HepG2 (cell line): ENCODE results near the gene CLIC6. TPM values are rescaled to one million over a fixed set of nuclear protein-coding genes. Genes with fewer than 3 reads are reported as not detected.
"Not testable (repeated sequence)": the region's sequence is repeated elsewhere in the genome, so short reads cannot be mapped to it uniquely, and the experiment has no call there.

Experiments
- ATAC-seq: fragments of 200-7000 bp; cut with Tn5 transposase; 3 replicates; pipeline ENCODE4 v1.9.1; 2020; ENCODE audit warnings: mild to moderate bottlenecking, moderate library complexity
- BruUV-seq: library from RNA; stranded (reverse); fragments of 400-500 nt; replicated peaks from 2 replicates; lab custom pipeline; 2021; lab: Mats Ljungman, UMichigan
- CTCF ChIA-PET: fragments of 300-600 bp; formaldehyde crosslinking; extraction: SDS; loops from one replicate; lab custom pipeline; 2021; ENCODE audit warnings: low total read pairs, inconsistent platforms, low intra/inter-chr PET ratio; lab: Yijun Ruan, JAX
- POLR2A ChIA-PET: fragments of 350-600 bp; sonication (Branson Sonifier 250); formaldehyde crosslinking; loops from one replicate; lab custom pipeline; 2020; ENCODE audit warnings: antibody characterized with exemption, inconsistent platforms; lab: Yijun Ruan, JAX
- DNase-seq: peaks from one replicate; pipeline ENCODE4 v3.0.0-alpha.2; 2015; ENCODE audit warnings: low spot score
- FAIRE-seq: peaks from 3 replicates; lab custom pipeline; 2011; peaks lifted over from hg19 to GRCh38; lab: Jason Lieb, UNC
- H2AFZ ChIP-seq: one replicate; pipeline ENCODE4 v1.6.1; 2011; ENCODE audit warnings: low read length, inconsistent platforms
- H3K27ac ChIP-seq: fragments of 300-600 bp; 3 replicates; pipeline ENCODE4 v1.8.0; 2011; ENCODE audit warnings: mixed run types, mild to moderate bottlenecking, mixed read lengths, low read length, inconsistent platforms; ENCODE audit not compliant: insufficient read depth; ENCODE audit errors: extremely low read length
- H3K27me3 ChIP-seq, 2 experiments: fragments of 200-600 bp in 1 of 2; 2 replicates in 1 of 2; 3 replicates in 1 of 2; pipeline versions ENCODE4 v1.6.0 to v1.8.0; 2011; ENCODE audit warnings: low read length in 2 of 2, mild to moderate bottlenecking in 2 of 2, moderate library complexity in 2 of 2, inconsistent platforms in 1 of 2; ENCODE audit not compliant: insufficient read depth in 2 of 2, control insufficient read depth in 1 of 2
- H3K36me3 ChIP-seq, 2 experiments: fragments of 200-600 bp in 1 of 2; replicated peaks in 1 of 2; 2 replicates in 1 of 2; 3 replicates in 1 of 2; pipeline versions ENCODE4 v1.5.1 to v1.8.0; 2011; ENCODE audit warnings: low read length in 2 of 2, inconsistent platforms in 1 of 2; ENCODE audit not compliant: insufficient read depth in 2 of 2, control insufficient read depth in 1 of 2
- H3K4me1 ChIP-seq: 2 replicates; pipeline ENCODE4 v1.5.1; 2012; ENCODE audit warnings: low read length, inconsistent platforms; ENCODE audit not compliant: insufficient read depth
- H3K4me2 ChIP-seq: 2 replicates; pipeline ENCODE4 v1.6.0; 2011; ENCODE audit warnings: low read depth, low read length, inconsistent platforms
- H3K4me3 ChIP-seq, 3 experiments: fragments of 200-600 bp in 1 of 3; sonication (generic), shearing (Covaris generic) in 1 of 3; replicated peaks in 1 of 3; 2 replicates each; pipeline ENCODE4 v1.5.1; 2011 to 2016; ENCODE audit warnings: low read length in 3 of 3, inconsistent platforms in 2 of 3, low read depth in 2 of 3, mild to moderate bottlenecking in 2 of 3, control low read depth in 1 of 3, mixed read lengths in 1 of 3; ENCODE audit not compliant: insufficient read depth in 1 of 3
- H3K79me2 ChIP-seq: one replicate; pipeline ENCODE4 v1.6.1; 2011; ENCODE audit warnings: low read length, inconsistent platforms; ENCODE audit not compliant: insufficient read depth
- H3K9ac ChIP-seq: 2 replicates; pipeline ENCODE4 v1.6.0; 2011; ENCODE audit warnings: mild to moderate bottlenecking, low read depth, low read length, inconsistent platforms; ENCODE audit not compliant: insufficient read depth
- H3K9me3 ChIP-seq: 2 replicates; pipeline ENCODE4 v1.5.1; 2012; ENCODE audit warnings: mild to moderate bottlenecking, low read length
- H4K20me1 ChIP-seq: 2 replicates; pipeline ENCODE4 v1.6.0; 2011; ENCODE audit warnings: inconsistent platforms, mild to moderate bottlenecking, low read length, moderate library complexity; ENCODE audit not compliant: insufficient read depth
- ADNP ChIP-seq: sonication (generic); formaldehyde crosslinking; IDR thresholded peaks from 2 replicates; pipeline ENCODE4 v1.4.0; 2020; ENCODE audit warnings: missing genetic modification reagents
- EED ChIP-seq: sonication (generic); formaldehyde crosslinking; IDR thresholded peaks from 2 replicates; pipeline ENCODE4 v1.5.0; 2020; ENCODE audit warnings: mild to moderate bottlenecking, missing genetic modification reagents
- ELF1 ChIP-seq: sonication (generic); formaldehyde crosslinking; IDR thresholded peaks from 2 replicates; pipeline ENCODE4 v1.4.0; 2020; ENCODE audit warnings: missing genetic modification reagents
- HMGXB4 ChIP-seq, 2 experiments: sonication (generic) in 1 of 2; formaldehyde crosslinking in 1 of 2; IDR thresholded peaks; 2 replicates each; pipeline versions ENCODE4 v1.4.0 to v1.6.1; 2018 to 2020; ENCODE audit warnings: missing genetic modification reagents in 2 of 2, borderline replicate concordance in 1 of 2, low read depth in 1 of 2, mild to moderate bottlenecking in 1 of 2, missing biosample characterization in 1 of 2
- KDM5A ChIP-seq: fragments of 200-600 bp; sonication (generic); IDR thresholded peaks from 2 replicates; pipeline ENCODE4 v1.7.0; 2018; ENCODE audit warnings: antibody characterized with exemption, mild to moderate bottlenecking, low read length, borderline replicate concordance
- RBAK ChIP-seq: sonication (generic); formaldehyde crosslinking; IDR thresholded peaks from 2 replicates; pipeline ENCODE4 v1.5.1; 2020; ENCODE audit warnings: mild to moderate bottlenecking, missing genetic modification reagents
- TFDP2 ChIP-seq: sonication (generic); formaldehyde crosslinking; IDR thresholded peaks from 2 replicates; pipeline ENCODE4 v1.4.0; 2020; ENCODE audit warnings: missing genetic modification reagents
- ZBTB42 ChIP-seq: sonication (generic); formaldehyde crosslinking; IDR thresholded peaks from 2 replicates; pipeline ENCODE4 v1.5.0; 2020; ENCODE audit warnings: mild to moderate bottlenecking, missing genetic modification reagents
- ZFY ChIP-seq: sonication (generic); formaldehyde crosslinking; IDR thresholded peaks from 2 replicates; pipeline ENCODE4 v1.4.0; 2020; ENCODE audit warnings: missing genetic modification reagents
- ZMYM3 ChIP-seq: sonication (generic); formaldehyde crosslinking; IDR thresholded peaks from 2 replicates; pipeline ENCODE4 v1.5.1; 2020; ENCODE audit warnings: mild to moderate bottlenecking, missing genetic modification reagents
- ZNF263 ChIP-seq: sonication (generic); formaldehyde crosslinking; IDR thresholded peaks from 2 replicates; pipeline ENCODE4 v1.4.0; 2020; ENCODE audit warnings: missing genetic modification reagents
- ZSCAN21 ChIP-seq: sonication (generic); formaldehyde crosslinking; IDR thresholded peaks from 2 replicates; pipeline ENCODE4 v1.8.0; 2022; ENCODE audit warnings: mild to moderate bottlenecking, missing genetic modification reagents, moderate library complexity, borderline replicate concordance
- ZSCAN29 ChIP-seq: sonication (generic); formaldehyde crosslinking; conservative IDR thresholded peaks from 2 replicates; pipeline ENCODE4 v1.4.0; 2020; ENCODE audit warnings: mild to moderate bottlenecking, missing genetic modification reagents
- WGBS: methylation state at CpG from one replicate; pipeline ENCODE4 v1.1.6; 2017; ENCODE audit warnings: low lambda C conversion rate; 5-methylcytosine and 5-hydroxymethylcytosine counted together
- in situ Hi-C: cut with HindIII; loops from 2 replicates; pipeline ENCODE4 v1.10.0; 2017; ENCODE audit warnings: low pct_unique_long_range_greater_than_20kb; ENCODE audit not compliant: extremely low pct_ligation_motif_present
- intact Hi-C: fragments of 100-400 bp; cut with micrococcal nuclease; formaldehyde crosslinking; loops from one replicate; pipeline ENCODE4 v1.10.0; 2022; ENCODE audit not compliant: unreplicated experiment
- polyA plus RNA-seq, 8 experiments: library from polyadenylated mRNA; depleted of rRNA in 3 of 8; stranded (reverse) in 7 of 8; unstranded in 1 of 8; fragments of >200 nt; fragmentation: Illumina TruSeq in 4 of 8; extraction: Trizol in 4 of 8; gene quantifications; 2 replicates each; pipeline versions ENCODE4 v1.2.1 to v1.2.3, GENCODE V29; 2011 to 2016; ENCODE audit warnings: low read depth in 4 of 8, missing spikeins in 1 of 8, mixed read lengths in 1 of 8; ENCODE audit not compliant: insufficient read depth in 1 of 8
- total RNA-seq, 5 experiments: library from RNA; depleted of rRNA; stranded (reverse); fragments of >200 nt; fragmentation: Illumina TruSeq; extraction: Trizol; gene quantifications; 2 replicates each; pipeline ENCODE4 v1.2.3, GENCODE V29; 2016; ENCODE audit warnings: low read depth in 1 of 5

The CLIC6 gene
- total and polyA plus RNA-seq, 2 of the 13 experiments (the other 11 are each of a cell fraction or from before 2014, with no cell fraction given): not detected

GRCh38 chr21:34669880-34670219 is 1.1 kb downstream of the CLIC6 start:
- BruUV-seq: not testable (repeated sequence)

GRCh38 chr21:34670220-34670961 is 1.6 kb downstream of the CLIC6 start:
- DNase-seq (no peak), FAIRE-seq (no peak), ATAC-seq (peak; percentile 57)
- H3K9me3 ChIP-seq: no peaks in the 10 kb centered on the region
- intact Hi-C loops (no loop called here), in situ Hi-C loops (no loop called here)
- no peak overlapping the region for H3K27ac ChIP-seq
- H3K4me2 ChIP-seq: peak overlapping the region; percentile 56
- peaks cover 14% of the 10 kb centered on the region for H3K4me1 ChIP-seq
- ChIA-PET CTCF (no interaction called here), POLR2A (no interaction called here)
- no peak overlapping the region for H3K9ac ChIP-seq
- no peak overlapping the region for H2AFZ ChIP-seq
- H4K20me1 ChIP-seq: no peaks in the 10 kb centered on the region
- peak overlapping the region; percentile 10 to 54 (median 19); a peak in 1 of 6 replicates for H3K4me3 ChIP-seq
- H3K27me3 ChIP-seq: peaks cover 6 to 50% of the 10 kb centered on the region in 2 experiments; a peak in 4 of 5 replicates
- no peaks in the 10 kb centered on the region for H3K36me3 ChIP-seq
- BruUV-seq: no TSS peak
- 13% methylated on average over 23 of the region's 70 CpGs for WGBS
- no peaks in the 10 kb centered on the region for H3K79me2 ChIP-seq
- peak; percentile 74 for TF ChIP-seq ZNF263 (CRISPR knock-in tag)
- no peak for TF ChIP-seq KDM5A
- 0 out of 2 replicates have a peak, but pooled peaks have one; percentile 21 for TF ChIP-seq ZFY (CRISPR knock-in tag)
- no peak for TF ChIP-seq EED
- TF ChIP-seq TFDP2: no peak
- TF ChIP-seq ADNP (CRISPR knock-in tag): no peak
- TF ChIP-seq ZMYM3 (CRISPR knock-in tag): no peak
- no peak for TF ChIP-seq ZBTB42 (CRISPR knock-in tag)
- TF ChIP-seq HMGXB4 (CRISPR knock-in tag; IDR thresholded peaks at IDR 0.05; ENCODE audit: borderline replicate concordance in 1 of 2, low read depth in 1 of 2): no peak
- no peak for TF ChIP-seq ELF1 (CRISPR knock-in tag)
- no peak for TF ChIP-seq RBAK (CRISPR knock-in tag)
- no peak for TF ChIP-seq ZSCAN21 (CRISPR knock-in tag)

More at GRCh38 chr21:34669880-34670219, 1.1 kb downstream of the CLIC6 start:
- DNase-seq, H2AFZ ChIP-seq, POLR2A ChIA-PET, in situ Hi-C loops, H4K20me1 ChIP-seq, H3K27ac ChIP-seq, CTCF ChIA-PET, ATAC-seq, H3K79me2 ChIP-seq, H3K9me3 ChIP-seq, FAIRE-seq, H3K9ac ChIP-seq, H3K36me3 ChIP-seq, intact Hi-C loops: not testable (repeated sequence)
- H3K4me2 ChIP-seq: peak overlapping the region; percentile 56
- H3K27me3 ChIP-seq: peaks cover 7 to 55% of the 10 kb centered on the region in 2 experiments; a peak in 4 of 5 replicates
- TF ChIP-seq ZSCAN29 (CRISPR knock-in tag): peak; percentile 89
- 18% methylated on average over 20 of the region's 46 CpGs for WGBS
- peaks cover 14% of the 10 kb centered on the region for H3K4me1 ChIP-seq
- peak overlapping the region; percentile 10 to 54 (median 38); a peak in 3 of 6 replicates for H3K4me3 ChIP-seq
